HEK293T (cell line): ENCODE measurements around the gene SLC6A17.

ENCODE experiments used
- CTCF ChIA-PET: fragments of 350-600 bp; formaldehyde crosslinking; extraction: SDS; loops from one replicate; lab custom pipeline; 2021; ENCODE audit warnings: antibody characterized with exemption, inconsistent platforms; lab: Yijun Ruan, JAX
- POLR2A ChIA-PET: fragments of 350-600 bp; formaldehyde crosslinking; extraction: SDS; loops from one replicate; lab custom pipeline; 2020; ENCODE audit warnings: antibody characterized with exemption, inconsistent platforms; lab: Yijun Ruan, JAX
- DNase-seq: peaks from one replicate; pipeline ENCODE4 v3.0.0; 2012; ENCODE audit warnings: mixed read lengths; ENCODE audit errors: extremely low spot score
- ARNT ChIP-seq: fragments of 450-650 bp; IDR thresholded peaks from 2 replicates; pipeline ENCODE4 v1.6.1; 2017; ENCODE audit warnings: mild to moderate bottlenecking
- BHLHE40 ChIP-seq: fragments of 450-650 bp; IDR thresholded peaks from 2 replicates; pipeline ENCODE4 v1.6.1; 2016; ENCODE audit warnings: mild to moderate bottlenecking, moderate library complexity, borderline replicate concordance
- CTBP1 ChIP-seq: fragments of 450-650 bp; IDR thresholded peaks from 2 replicates; pipeline ENCODE4 v1.6.1; 2016; ENCODE audit warnings: borderline replicate concordance
- ELF4 ChIP-seq: fragments of 450-650 bp; IDR thresholded peaks from 2 replicates; pipeline ENCODE4 v1.6.1; 2017; ENCODE audit warnings: antibody characterized with exemption
- FOXA1 ChIP-seq: fragments of 450-650 bp; IDR thresholded peaks from 2 replicates; pipeline ENCODE4 v1.6.1; 2016; ENCODE audit warnings: mild to moderate bottlenecking
- FOXK2 ChIP-seq: fragments of 450-650 bp; IDR thresholded peaks from 2 replicates; pipeline ENCODE4 v1.6.1; 2016; ENCODE audit warnings: mild to moderate bottlenecking
- FOXM1 ChIP-seq: fragments of 450-650 bp; IDR thresholded peaks from 2 replicates; pipeline ENCODE4 v1.6.1; 2017; ENCODE audit warnings: mild to moderate bottlenecking, borderline replicate concordance
- HDGF ChIP-seq: fragments of 450-650 bp; IDR thresholded peaks from 2 replicates; pipeline ENCODE4 v1.6.1; 2017; ENCODE audit warnings: antibody characterized with exemption, borderline replicate concordance
- L3MBTL2 ChIP-seq: fragments of 450-650 bp; conservative IDR thresholded peaks from 2 replicates; pipeline ENCODE4 v1.6.1; 2016; ENCODE audit warnings: mild to moderate bottlenecking
- LEF1 ChIP-seq: fragments of 450-650 bp; IDR thresholded peaks from 2 replicates; pipeline ENCODE4 v1.6.1; 2017; ENCODE audit warnings: mild to moderate bottlenecking, borderline replicate concordance
- NFRKB ChIP-seq: fragments of 450-650 bp; IDR thresholded peaks from 2 replicates; pipeline ENCODE4 v1.6.1; 2016; ENCODE audit warnings: mild to moderate bottlenecking, moderate library complexity
- PKNOX1 ChIP-seq: fragments of 450-650 bp; IDR thresholded peaks from 2 replicates; pipeline ENCODE4 v1.6.1; 2016
- SP1 ChIP-seq: fragments of 450-650 bp; IDR thresholded peaks from 2 replicates; pipeline ENCODE4 v1.6.1; 2017
- SUZ12 ChIP-seq: fragments of 450-650 bp; IDR thresholded peaks from 2 replicates; pipeline ENCODE4 v1.6.1; 2016; ENCODE audit warnings: mild to moderate bottlenecking
- TARDBP ChIP-seq: fragments of 450-650 bp; IDR thresholded peaks from 2 replicates; pipeline ENCODE4 v1.6.1; 2016
- ZNF384 ChIP-seq: fragments of 450-650 bp; IDR thresholded peaks from 2 replicates; pipeline ENCODE4 v1.6.1; 2016

SLC6A17 gene

GRCh38 chr1:110223127-110223526 is 72.8 kb downstream of the SLC6A17 start:
- ChIA-PET CTCF (no interaction called here), POLR2A (no interaction called here)
- DNase-seq = no peak
- TF ChIP-seq FOXK2 (no peak), ARNT (no peak), FOXM1 (no peak), TARDBP (no peak), HDGF (no peak)

DNA sequence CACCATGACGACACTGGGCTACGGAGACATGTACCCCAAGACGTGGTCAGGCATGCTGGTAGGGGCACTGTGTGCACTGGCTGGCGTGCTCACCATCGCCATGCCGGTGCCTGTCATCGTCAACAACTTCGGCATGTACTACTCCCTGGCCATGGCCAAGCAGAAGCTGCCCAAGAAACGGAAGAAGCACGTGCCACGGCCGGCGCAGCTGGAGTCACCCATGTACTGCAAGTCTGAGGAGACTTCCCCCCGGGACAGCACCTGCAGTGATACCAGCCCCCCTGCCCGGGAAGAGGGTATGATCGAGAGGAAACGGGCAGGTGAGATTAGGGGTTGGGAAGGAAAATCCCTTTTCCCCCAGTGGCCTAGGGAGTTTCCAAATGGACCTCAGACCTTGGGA is 73.3 kb downstream of the SLC6A17 start:
- POLR2A ChIA-PET = no interaction called here
- CTCF ChIA-PET = interaction anchor here (0.6 kb wide), 1 partner anchor 63 kb away, joined by 3 read pairs; no protein-coding TSS in a partner anchor
- TF ChIP-seq HDGF (no peak), FOXA1 (no peak), SP1 (no peak), FOXK2 (no peak), ELF4 (no peak), L3MBTL2 (no peak), BHLHE40 (no peak)
- no peak for DNase-seq

- POLR2A ChIA-PET = no interaction called here
- CTCF ChIA-PET = interaction anchor here (0.6 kb wide), 1 partner anchor 63 kb away, joined by 3 read pairs; no protein-coding TSS in a partner anchor
- no peak for TF ChIP-seq FOXK2
- no peak for TF ChIP-seq FOXA1
- no peak for TF ChIP-seq CTBP1
- no peak for TF ChIP-seq L3MBTL2
- no peak for DNase-seq
Measured at GRCh38 chr1:110224240-110224995, 74.1 kb downstream of the SLC6A17 start.

- CTCF ChIA-PET = no interaction called here
- TF ChIP-seq HDGF (no peak), BHLHE40 (no peak), SUZ12 (no peak), SP1 (no peak), CTBP1 (no peak), ZNF384 (no peak), ELF4 (no peak), TARDBP (no peak), ARNT (no peak), FOXM1 (no peak), L3MBTL2 (no peak), FOXA1 (no peak), NFRKB (no peak), LEF1 (no peak), PKNOX1 (no peak)
- DNase-seq = no peak
- POLR2A ChIA-PET = no interaction called here
Measured at GRCh38 chr1:110225212-110225611, 74.9 kb downstream of the SLC6A17 start.

DNA sequence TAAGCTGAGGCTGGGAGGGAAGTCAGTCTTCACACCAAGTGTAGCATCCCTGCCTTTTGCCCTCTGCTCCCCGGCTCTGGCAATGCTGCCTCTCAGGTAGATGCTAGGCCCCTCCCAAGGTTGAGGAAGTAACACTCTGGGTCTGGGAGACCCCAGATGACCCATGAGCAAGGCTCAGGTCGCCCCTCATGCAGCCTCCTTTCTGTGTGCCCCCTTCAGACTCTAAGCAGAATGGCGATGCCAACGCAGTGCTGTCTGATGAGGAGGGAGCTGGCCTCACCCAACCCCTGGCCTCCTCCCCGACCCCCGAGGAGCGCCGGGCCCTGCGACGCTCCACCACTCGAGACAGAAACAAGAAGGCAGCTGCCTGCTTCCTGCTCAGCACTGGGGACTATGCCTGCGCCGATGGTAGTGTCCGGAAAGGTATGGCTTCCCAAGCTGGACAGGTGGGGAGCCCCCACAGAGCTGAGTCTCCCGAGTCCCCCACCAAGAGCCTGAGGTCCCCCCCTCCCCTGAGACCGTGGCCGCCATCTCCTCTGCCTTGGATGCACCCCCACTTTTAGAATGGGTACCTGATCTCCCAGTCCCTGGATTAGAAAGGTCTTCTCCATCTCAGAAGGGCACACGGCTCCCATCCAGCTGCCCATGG is 75.6 kb downstream of the SLC6A17 start:
- ChIA-PET POLR2A (no interaction called here), CTCF (no interaction called here)
- no peak for TF ChIP-seq LEF1
- TF ChIP-seq BHLHE40 = no peak
- no peak for TF ChIP-seq ZNF384
- TF ChIP-seq HDGF = no peak
- no peak for TF ChIP-seq ELF4
- TF ChIP-seq FOXM1 = no peak
- no peak for TF ChIP-seq FOXK2
- TF ChIP-seq ARNT = no peak
- TF ChIP-seq TARDBP = no peak
- TF ChIP-seq PKNOX1 = no peak
- no peak for TF ChIP-seq CTBP1
- no peak for TF ChIP-seq SUZ12
- TF ChIP-seq SP1 = no peak
- no peak for TF ChIP-seq L3MBTL2
- TF ChIP-seq NFRKB = no peak
- no peak for TF ChIP-seq FOXA1
- no peak for DNase-seq

DNA sequence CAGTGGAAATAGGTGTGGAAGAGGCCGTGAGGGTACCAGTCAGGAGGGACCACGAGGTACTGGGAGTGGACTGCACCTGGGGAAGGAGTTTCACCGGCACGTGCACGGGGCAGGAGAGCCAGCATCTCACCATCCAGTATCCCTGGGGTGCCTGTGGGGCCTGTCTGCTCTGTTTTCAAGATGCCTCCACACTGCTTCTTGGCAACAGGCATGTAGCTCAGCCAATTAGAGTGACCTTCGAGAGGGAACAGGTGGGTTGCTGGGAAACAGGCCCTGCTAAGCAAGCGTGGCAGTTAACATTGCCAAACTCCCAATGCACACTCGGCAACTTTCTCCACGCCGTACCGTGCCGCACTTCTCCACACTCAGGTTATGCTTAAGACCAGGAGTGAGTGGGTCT is 77.5 kb downstream of the SLC6A17 start:
- no peak for DNase-seq
- CTCF ChIA-PET = no interaction called here
- TF ChIP-seq LEF1 = no peak
- no peak for TF ChIP-seq SP1
- TF ChIP-seq FOXA1 = no peak
- no peak for TF ChIP-seq BHLHE40
- no peak for TF ChIP-seq TARDBP
- no peak for TF ChIP-seq CTBP1
- no peak for TF ChIP-seq L3MBTL2
- no peak for TF ChIP-seq ZNF384
- TF ChIP-seq FOXK2 = no peak
- no peak for TF ChIP-seq SUZ12
- no peak for TF ChIP-seq HDGF
- TF ChIP-seq FOXM1 = no peak
- TF ChIP-seq ELF4 = no peak
- no peak for TF ChIP-seq NFRKB
- no peak for TF ChIP-seq ARNT
- TF ChIP-seq PKNOX1 = no peak
- POLR2A ChIA-PET = no interaction called here
